GM23338 (cell line): ENCODE data around the gene URI1. TPM values are rescaled to one million over a fixed set of nuclear protein-coding genes. Genes with fewer than 3 reads are reported as not detected.
A peak's percentile ranks its signal among the peaks of the same experiment; 100 is the strongest.

Experiments used
- ATAC-seq: fragments of 200-7000 bp; cut with Tn5 transposase; 3 replicates; pipeline ENCODE4 v1.9.1; 2020
- DNase-seq: peaks from one replicate; pipeline ENCODE4 v3.0.0-alpha.2; 2015; ENCODE audit warnings: low spot score
- H2AFZ ChIP-seq: fragments of 200-600 bp; sonication (generic); 2 replicates; pipeline ENCODE4 v1.8.0; 2016; ENCODE audit warnings: antibody characterized with exemption, mild to moderate bottlenecking, moderate library complexity
- H3F3A ChIP-seq: fragments of 200-600 bp; sonication (generic); replicated peaks from 2 replicates; pipeline ENCODE4 v1.8.0; 2017; ENCODE audit warnings: antibody characterized with exemption, mixed run types, low read depth
- H3K27ac ChIP-seq: fragments of 200-600 bp; sonication (generic); 2 replicates; pipeline ENCODE4 v1.6.1; 2016; ENCODE audit warnings: low read depth
- H3K27me3 ChIP-seq: fragments of 200-600 bp; sonication (generic); 2 replicates; pipeline ENCODE4 v1.8.0; 2016; ENCODE audit warnings: mild to moderate bottlenecking, mixed run types, moderate library complexity; ENCODE audit not compliant: insufficient read depth
- H3K36me3 ChIP-seq: fragments of 200-600 bp; sonication (generic); 2 replicates; pipeline ENCODE4 v1.8.0; 2016; ENCODE audit warnings: mild to moderate bottlenecking; ENCODE audit not compliant: insufficient read depth
- H3K4me1 ChIP-seq: fragments of 200-600 bp; sonication (generic); 2 replicates; pipeline ENCODE4 v1.8.0; 2016; ENCODE audit warnings: mild to moderate bottlenecking, moderate library complexity; ENCODE audit not compliant: insufficient read depth
- H3K4me2 ChIP-seq: fragments of 200-600 bp; sonication (generic); 2 replicates; pipeline ENCODE4 v1.7.1; 2017; ENCODE audit warnings: mixed run types
- H3K4me3 ChIP-seq: fragments of 200-600 bp; sonication (generic); 2 replicates; pipeline ENCODE4 v1.6.1; 2016; ENCODE audit warnings: mixed run types
- H3K79me2 ChIP-seq: fragments of 200-600 bp; sonication (generic); replicated peaks from 2 replicates; pipeline ENCODE4 v1.8.0; 2017; ENCODE audit warnings: mild to moderate bottlenecking; ENCODE audit not compliant: insufficient read depth
- H3K9me2 ChIP-seq: fragments of 200-600 bp; sonication (generic); 2 replicates; pipeline ENCODE4 v1.8.0; 2017; ENCODE audit not compliant: insufficient read depth
- H4K20me1 ChIP-seq: fragments of 200-600 bp; sonication (generic); replicated peaks from 2 replicates; pipeline ENCODE4 v1.8.0; 2017; ENCODE audit warnings: mild to moderate bottlenecking; ENCODE audit not compliant: insufficient read depth
- H3K27ac Mint-ChIP-seq: 2 replicates; pipeline ENCODE4 v1.8.0; 2020; ENCODE audit warnings: inconsistent platforms, mild to moderate bottlenecking, moderate library complexity, mixed read lengths
- H3K27me3 Mint-ChIP-seq: 3 replicates; pipeline ENCODE4 v1.8.0; 2022; ENCODE audit warnings: low read depth, mild to moderate bottlenecking, moderate library complexity, mixed read lengths, inconsistent platforms; ENCODE audit not compliant: insufficient read depth, poor library complexity
- H3K36me3 Mint-ChIP-seq: 3 replicates; pipeline ENCODE4 v1.8.0; 2021; ENCODE audit warnings: low read depth, mild to moderate bottlenecking, inconsistent platforms, moderate library complexity, mixed read lengths
- H3K4me1 Mint-ChIP-seq: 3 replicates; pipeline ENCODE4 v1.8.0; 2020; ENCODE audit warnings: mild to moderate bottlenecking, inconsistent platforms, mixed read lengths
- H3K4me3 Mint-ChIP-seq: 3 replicates; pipeline ENCODE4 v1.8.0; 2021; ENCODE audit warnings: moderate library complexity, mild to moderate bottlenecking, inconsistent platforms, mixed read lengths
- H3K9me3 Mint-ChIP-seq: 3 replicates; pipeline ENCODE4 v1.8.0; 2020; ENCODE audit warnings: moderate library complexity, mild to moderate bottlenecking, inconsistent platforms, mixed read lengths
- CREB1 ChIP-seq: fragments of 250-450 bp; sonication (Bioruptor Pico); IDR thresholded peaks from 2 replicates; pipeline ENCODE4 v1.5.0; 2020; ENCODE audit warnings: low read depth, mild to moderate bottlenecking, moderate library complexity
- CTCF ChIP-seq, 2 experiments: fragments of 200-600 bp in 1 of 2; sonication (generic) in 1 of 2; conservative IDR thresholded peaks; 2 replicates each; pipeline versions ENCODE4 v1.5.1 to v1.6.1; 2016 to 2017; ENCODE audit warnings: antibody characterized with exemption in 2 of 2, low read depth in 2 of 2, mild to moderate bottlenecking in 2 of 2, moderate library complexity in 1 of 2
- ETS1 ChIP-seq: IDR thresholded peaks from 2 replicates; pipeline ENCODE4 v1.6.1; 2016; ENCODE audit warnings: antibody characterized with exemption
- EZH2 ChIP-seq: fragments of 200-600 bp; sonication (generic); IDR thresholded peaks from one replicate; pipeline ENCODE4 v1.8.0; 2017; ENCODE audit warnings: antibody characterized with exemption, mild to moderate bottlenecking, low read depth; ENCODE audit not compliant: unreplicated experiment
- EZH2phosphoT487 ChIP-seq: fragments of 200-600 bp; sonication (generic); IDR thresholded peaks from one replicate; pipeline ENCODE4 v1.8.1; 2018; ENCODE audit warnings: antibody characterized with exemption; ENCODE audit not compliant: unreplicated experiment
- JUNB ChIP-seq: IDR thresholded peaks from one replicate; pipeline ENCODE4 v1.6.1; 2016; ENCODE audit warnings: antibody characterized with exemption; ENCODE audit not compliant: unreplicated experiment
- NANOG ChIP-seq: IDR thresholded peaks from 2 replicates; pipeline ENCODE4 v1.6.1; 2016; ENCODE audit warnings: antibody characterized with exemption, borderline replicate concordance
- POLR2AphosphoS5 ChIP-seq: IDR thresholded peaks from 2 replicates; pipeline ENCODE4 v1.6.1; 2016; ENCODE audit warnings: antibody characterized with exemption, low read depth
- REST ChIP-seq: IDR thresholded peaks from one replicate; pipeline ENCODE4 v1.6.1; 2018; ENCODE audit warnings: antibody characterized with exemption; ENCODE audit not compliant: unreplicated experiment
- STAT1 ChIP-seq: IDR thresholded peaks from one replicate; pipeline ENCODE4 v1.6.1; 2016; ENCODE audit warnings: antibody characterized with exemption; ENCODE audit not compliant: unreplicated experiment
- ZNF114 ChIP-seq: fragments of 250-450 bp; sonication (Bioruptor Pico); IDR thresholded peaks from 2 replicates; pipeline ENCODE4 v1.5.0; 2020; ENCODE audit warnings: mild to moderate bottlenecking, moderate library complexity
- ZNF331 ChIP-seq: fragments of 250-450 bp; sonication (Bioruptor Pico); IDR thresholded peaks from 2 replicates; pipeline ENCODE4 v1.5.0; 2020; ENCODE audit warnings: low read depth, mild to moderate bottlenecking, moderate library complexity
- ZNF462 ChIP-seq: fragments of 250-450 bp; sonication (Bioruptor Pico); IDR thresholded peaks from 2 replicates; pipeline ENCODE4 v1.5.0; 2020; ENCODE audit warnings: mild to moderate bottlenecking, moderate library complexity
- polyA plus RNA-seq: library from polyadenylated mRNA; unstranded; fragments of >200 nt; fragmentation: Nextera tagmentation; extraction: Ambion mirVana; gene quantifications from 2 replicates; pipeline ENCODE4 v1.2.1, GENCODE V29; 2016
- total RNA-seq: library from RNA; depleted of rRNA; stranded (reverse); fragments of >200 nt; shearing (Covaris generic); gene quantifications from 2 replicates; pipeline ENCODE4 v1.2.3, GENCODE V29; 2014

URI1 gene
- total and polyA plus RNA-seq, 2 experiments from 2014 or later = 27.6 to 68.4 TPM

- Histone ChIP-seq H3F3A (no peaks in the 10 kb centered on the region), H3K36me3 (no peaks in the 10 kb centered on the region), H3K4me3 (peak overlapping the region; percentile 74), H4K20me1 (peaks cover 25% of the 10 kb centered on the region), H3K4me2 (peak overlapping the region; percentile 77), H3K27ac (no peak overlapping the region), H2AFZ (no peak overlapping the region), H3K9me2 (no peaks in the 10 kb centered on the region; the same call in 1 of the 2 replicates), H3K79me2 (peaks cover 59% of the 10 kb centered on the region), H3K27me3 (peaks cover 10% of the 10 kb centered on the region; the same call in 1 of the 2 replicates), H3K4me1 (peaks cover 24% of the 10 kb centered on the region)
- DNase-seq = no peak
- Mint-ChIP-seq H3K4me3 (peak overlapping the region; percentile 98), H3K36me3 (peaks cover 20% of the 10 kb centered on the region), H3K27me3 (peaks cover 20% of the 10 kb centered on the region), H3K27ac (peak overlapping the region; percentile 16; the same call in 1 of the 2 replicates), H3K4me1 (peaks cover 29% of the 10 kb centered on the region), H3K9me3 (peaks cover 15% of the 10 kb centered on the region)
- no peak for ATAC-seq
- TF ChIP-seq ZNF331 (CRISPR knock-in tag) (no peak), POLR2AphosphoS5 (no peak), CREB1 (no peak), EZH2 (no peak), NANOG (no peak), ETS1 (no peak), EZH2phosphoT487 (no peak), CTCF (conservative IDR thresholded peaks at IDR 0.05; ENCODE audit: low read depth in 2 of 2) (no peak), REST (no peak), JUNB (no peak), STAT1 (no peak), ZNF114 (CRISPR knock-in tag) (no peak), ZNF462 (CRISPR knock-in tag) (no peak)
These were observed 1.6 kb downstream of the URI1 start for GRCh38 chr19:29943615-29944014.
